Measurements from ENCODE around the gene HIVEP3.
"Not testable (repeated sequence)": the region's sequence is repeated elsewhere in the genome, so short reads cannot be mapped to it uniquely, and the experiment has no call there.

Gene HIVEP3

GRCh38 chr1:41580520-41581172, 338.1 kb downstream of the HIVEP3 start:
- DNase-seq (ENCODE audit: low spot score) = no peak

GRCh38 chr1:41580021-41580420, 338.7 kb downstream of the HIVEP3 start:
- DNase-seq (ENCODE audit: low spot score) = no peak

- no peak for DNase-seq (ENCODE audit: low spot score)
Observed at GRCh38 chr1:41578712-41579335, 339.9 kb downstream of the HIVEP3 start.

GRCh38 chr1:41576620-41577019, 342.1 kb downstream of the HIVEP3 start:
- DNase-seq (ENCODE audit: low spot score) = no peak

GRCh38 chr1:41576206-41576605, 342.5 kb downstream of the HIVEP3 start:
- no peak for DNase-seq (ENCODE audit: low spot score)

- no peak for DNase-seq (ENCODE audit: low spot score)
Observed at GRCh38 chr1:41574842-41575241, 343.9 kb downstream of the HIVEP3 start.

- DNase-seq (ENCODE audit: low spot score) = peak; percentile 81
Observed at GRCh38 chr1:41573785-41574713, 344.7 kb downstream of the HIVEP3 start.

- DNase-seq (ENCODE audit: low spot score) = no peak
Observed at GRCh38 chr1:41573194-41573593, 345.5 kb downstream of the HIVEP3 start.

- no peak for DNase-seq (ENCODE audit: low spot score)
Observed at GRCh38 chr1:41572224-41572623, 346.5 kb downstream of the HIVEP3 start.

GRCh38 chr1:41571041-41571440, 347.7 kb downstream of the HIVEP3 start:
- DNase-seq (ENCODE audit: low spot score) = no peak

- DNase-seq (ENCODE audit: low spot score) = no peak
Observed at GRCh38 chr1:41568204-41568603, 350.5 kb downstream of the HIVEP3 start.

GRCh38 chr1:41566969-41567368, 351.8 kb downstream of the HIVEP3 start:
- DNase-seq (ENCODE audit: low spot score) = no peak

GRCh38 chr1:41566274-41566885, 352.3 kb downstream of the HIVEP3 start:
- no peak for DNase-seq (ENCODE audit: low spot score)

- no peak for DNase-seq (ENCODE audit: low spot score)
Observed at GRCh38 chr1:41564741-41565475, 353.8 kb downstream of the HIVEP3 start.

- DNase-seq (ENCODE audit: low spot score) = no peak
Observed at GRCh38 chr1:41562328-41562727, 356.4 kb downstream of the HIVEP3 start.

- DNase-seq (ENCODE audit: low spot score) = no peak
Observed at GRCh38 chr1:41560931-41561330, 357.8 kb downstream of the HIVEP3 start.

- DNase-seq (ENCODE audit: low spot score) = no peak
Observed at GRCh38 chr1:41560496-41560895, 358.2 kb downstream of the HIVEP3 start.

GRCh38 chr1:41559331-41559730, 359.4 kb downstream of the HIVEP3 start:
- DNase-seq (ENCODE audit: low spot score) = no peak

GRCh38 chr1:41558761-41559171, 360.0 kb downstream of the HIVEP3 start:
- DNase-seq (ENCODE audit: low spot score) = no peak

GRCh38 chr1:41557751-41558455, 360.8 kb downstream of the HIVEP3 start:
- no peak for DNase-seq (ENCODE audit: low spot score)

GRCh38 chr1:41554746-41555145, 364.0 kb downstream of the HIVEP3 start:
- not testable (repeated sequence) for DNase-seq (ENCODE audit: low spot score)

Measured in activated CD4-positive, alpha-beta T cell treated with anti-CD3 and anti-CD28 coated beads, Interleukin-2, Interleukin-4, amounts not matched to agents 100 ng/mL and 50 ng/mL, durations not matched to agents 16 hours and 8 hours (primary cell).